ENCODE results near the gene MRLN.
"Not testable (repeated sequence)": the region's sequence is repeated elsewhere in the genome, so short reads cannot be mapped to it uniquely, and the experiment has no call there.

Gene MRLN

DNA sequence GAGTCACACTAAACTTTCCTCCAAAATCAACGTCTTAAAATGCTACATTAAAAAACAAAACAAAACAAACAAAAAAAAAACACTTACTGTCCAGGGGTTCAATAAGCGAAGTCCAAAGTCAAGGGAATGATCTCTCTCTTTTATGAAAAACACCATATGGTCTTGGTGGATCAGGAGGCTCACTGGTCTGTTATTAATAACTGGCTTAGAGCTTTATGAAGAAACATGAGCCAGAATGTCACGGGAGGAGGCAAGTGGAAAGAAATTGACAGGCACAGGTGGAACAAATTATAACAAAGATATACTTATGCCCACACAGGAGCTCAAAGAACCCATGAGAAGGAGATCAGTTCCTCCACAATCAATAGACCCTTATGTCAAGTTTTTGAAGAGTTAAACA, at the start of gene MRLN:
Gene MRLN (minus strand): TSS at position 189 of the 400 bp plus-strand sequence.
- no peak for DNase-seq

DNA sequence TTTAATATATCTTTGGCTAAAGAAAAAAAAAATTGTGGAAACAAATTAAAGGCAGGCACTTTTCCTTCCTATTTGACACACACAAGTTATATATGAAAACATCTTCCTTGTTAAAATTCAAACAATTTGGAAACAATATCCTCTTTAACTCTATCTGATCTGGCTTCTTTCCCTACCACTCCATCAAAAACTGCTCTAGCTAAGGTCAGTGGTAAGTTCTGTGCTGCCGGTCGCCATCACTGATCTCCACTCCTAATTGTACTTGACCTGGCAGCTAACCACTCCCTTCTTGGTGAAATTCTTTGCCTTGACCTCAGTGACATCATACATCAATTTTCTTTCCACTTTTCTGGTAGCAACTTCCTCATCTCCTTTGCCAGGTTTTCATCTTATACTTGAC, 47.9 kb upstream of the MRLN start:
- DNase-seq, result no peak

DNA sequence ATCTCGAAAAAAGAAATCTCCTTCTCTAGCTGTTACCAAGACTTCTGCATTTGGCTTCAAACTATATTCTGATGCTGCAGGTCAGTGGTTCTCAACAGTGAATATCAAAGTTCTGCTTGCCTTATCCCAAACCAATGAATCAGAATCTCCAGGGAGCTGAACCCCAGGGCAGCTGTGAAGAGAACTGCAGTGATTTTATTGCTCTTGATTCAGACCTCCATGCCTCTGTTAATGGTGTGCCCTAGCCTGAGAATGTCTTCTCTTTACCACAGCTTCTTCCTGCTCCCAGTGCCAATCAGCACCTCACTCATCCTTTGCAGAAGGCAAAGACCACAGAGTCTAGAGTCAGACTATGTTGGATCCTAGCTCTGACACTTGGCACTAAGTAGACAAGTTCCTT, 46.2 kb upstream of the MRLN start:
- no peak for DNase-seq

DNA sequence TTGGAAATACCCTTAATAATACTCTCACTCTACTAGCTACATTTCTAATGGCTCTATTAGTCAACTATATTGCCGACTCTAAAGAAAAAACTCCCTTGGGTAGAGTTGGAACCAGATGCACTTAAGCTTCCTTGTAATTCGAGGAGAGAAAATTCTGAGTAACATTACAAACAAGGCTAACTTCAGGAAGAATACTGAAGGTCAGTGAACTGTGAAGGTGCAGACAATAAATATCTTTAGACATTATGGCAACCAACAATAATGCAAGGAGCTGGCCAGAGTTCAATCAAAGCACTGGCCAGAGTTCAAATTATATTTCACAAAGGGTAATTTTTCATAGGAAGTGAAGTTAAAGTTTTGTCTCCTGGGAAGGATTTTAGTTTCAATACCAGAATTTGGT, 40.7 kb upstream of the MRLN start:
- no peak for DNase-seq

DNA sequence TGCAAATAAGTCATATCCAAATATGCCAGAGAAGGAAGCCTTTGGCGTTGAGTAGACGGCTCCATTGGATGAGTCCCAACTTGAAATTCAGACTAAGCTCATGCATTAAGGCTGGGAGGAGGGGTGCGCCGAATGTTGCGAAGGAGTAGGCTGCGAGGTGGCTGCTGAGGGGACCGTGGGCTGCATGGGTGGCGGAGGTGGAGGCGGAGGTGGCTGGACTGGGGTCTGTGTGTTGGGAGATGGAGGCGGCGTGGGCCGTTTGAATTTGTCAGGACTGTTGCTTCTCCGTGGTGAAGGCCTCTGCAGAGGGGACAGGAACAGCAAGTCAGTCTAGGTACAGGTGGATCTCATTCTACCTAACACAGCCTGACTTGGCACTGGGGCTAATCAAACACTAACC, 39.6 kb upstream of the MRLN start:
- DNase-seq, result no peak

DNA sequence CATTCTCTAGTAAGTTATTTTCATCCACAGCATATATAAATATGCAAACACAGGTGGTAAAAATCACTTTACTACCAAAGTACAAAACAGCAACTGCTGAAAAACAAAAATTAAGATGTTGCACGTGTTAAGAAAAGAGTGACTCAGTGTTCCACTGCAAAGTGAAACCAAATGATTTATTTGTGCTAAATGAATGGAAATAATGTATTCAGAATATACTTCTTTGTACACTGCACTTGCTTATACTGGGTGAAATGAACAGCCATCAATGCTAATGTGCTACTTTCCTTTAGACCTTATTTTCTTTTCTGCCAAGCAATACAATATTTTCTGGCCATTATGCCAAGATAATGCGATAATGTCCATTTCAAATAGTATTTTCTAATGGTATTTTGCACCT, 38.3 kb upstream of the MRLN start:
- DNase-seq, result no peak

GRCh38 chr10:59790080-59790479, 36.8 kb upstream of the MRLN start:
- not testable (repeated sequence) for DNase-seq

- DNase-seq, result not testable (repeated sequence)
Observed at GRCh38 chr10:59788914-59789313, 35.7 kb upstream of the MRLN start.

GRCh38 chr10:59787032-59787431, 33.8 kb upstream of the MRLN start:
- DNase-seq, result not testable (repeated sequence)

- DNase-seq, result not testable (repeated sequence)
Observed at GRCh38 chr10:59785476-59785875, 32.2 kb upstream of the MRLN start.

DNA sequence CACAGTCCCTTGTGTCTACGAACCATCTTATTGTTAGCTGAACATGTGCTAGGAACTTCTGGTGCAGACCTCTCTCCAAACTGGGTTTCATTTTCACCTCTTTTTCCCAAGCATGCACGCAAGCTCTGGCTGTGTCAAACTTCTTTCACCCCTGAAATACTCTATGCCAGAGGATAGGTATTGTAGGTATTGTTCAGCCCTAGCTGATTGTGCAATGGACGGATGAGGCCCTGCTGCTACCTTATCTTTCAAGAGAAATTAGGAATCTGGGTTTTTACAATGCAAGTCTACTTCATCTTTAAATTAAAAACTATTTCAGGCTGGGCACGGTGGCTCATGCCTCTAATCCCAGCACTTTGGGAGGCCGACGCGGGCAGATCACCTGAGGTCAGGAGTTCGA, 28.3 kb upstream of the MRLN start:
- no peak for DNase-seq

- no peak for DNase-seq
Observed at GRCh38 chr10:59779756-59780533, 26.7 kb upstream of the MRLN start.

- DNase-seq, result no peak
Observed at GRCh38 chr10:59774451-59774850, 21.2 kb upstream of the MRLN start.

GRCh38 chr10:59773088-59773487, 19.8 kb upstream of the MRLN start:
- DNase-seq, result no peak

DNA sequence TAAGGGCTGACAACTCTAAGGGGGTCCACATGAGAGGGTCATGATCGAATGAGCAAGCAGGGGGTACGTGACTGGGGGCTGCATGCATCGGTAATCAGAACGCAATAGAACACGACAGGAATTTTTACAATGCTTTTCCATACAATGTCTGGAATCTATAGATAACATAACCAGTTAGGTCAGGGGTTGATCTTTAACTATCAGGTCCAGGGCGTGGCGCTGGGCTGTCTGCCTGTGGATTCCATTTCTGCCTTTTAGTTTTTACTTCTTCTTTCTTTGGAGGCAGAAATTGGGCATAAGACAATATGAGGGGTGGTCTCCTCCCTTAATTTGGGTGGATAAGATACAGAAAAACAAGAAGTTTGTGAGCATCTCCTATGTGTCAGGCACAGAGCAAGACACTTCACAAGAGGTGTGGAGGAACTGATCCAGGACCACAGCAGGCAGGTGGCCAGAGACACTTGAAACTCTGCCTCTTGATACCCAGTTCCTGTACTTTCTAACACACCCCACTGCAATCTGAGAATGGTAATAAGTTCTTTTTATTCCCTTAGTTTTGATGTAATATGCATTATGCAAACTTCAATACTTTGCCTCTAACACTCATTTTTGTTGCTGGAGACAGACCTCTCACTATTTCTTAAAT, 18.0 kb upstream of the MRLN start:
- no peak for DNase-seq

DNA sequence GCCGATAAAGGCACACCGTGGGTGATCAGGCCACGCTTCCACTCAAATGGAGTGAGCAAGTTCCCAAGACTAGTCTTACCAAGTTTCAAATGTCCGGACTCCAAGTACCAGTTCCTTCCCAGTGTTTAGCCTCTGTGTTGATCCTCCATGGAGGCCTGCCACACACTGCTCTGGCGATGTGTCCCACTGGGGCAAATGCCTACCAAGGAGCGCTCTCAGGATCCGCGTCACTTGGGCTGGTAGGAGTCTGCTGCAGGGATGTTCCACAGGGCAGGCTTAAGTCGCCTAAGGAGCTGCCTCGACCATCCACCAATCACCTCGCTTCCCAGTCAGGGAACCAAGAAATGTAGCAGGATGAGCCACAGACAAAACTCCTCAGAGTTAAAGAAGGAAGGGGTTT, 17.4 kb upstream of the MRLN start:
- no peak for DNase-seq

GRCh38 chr10:59762505-59762904, 9.2 kb upstream of the MRLN start:
- no peak for DNase-seq

DNA sequence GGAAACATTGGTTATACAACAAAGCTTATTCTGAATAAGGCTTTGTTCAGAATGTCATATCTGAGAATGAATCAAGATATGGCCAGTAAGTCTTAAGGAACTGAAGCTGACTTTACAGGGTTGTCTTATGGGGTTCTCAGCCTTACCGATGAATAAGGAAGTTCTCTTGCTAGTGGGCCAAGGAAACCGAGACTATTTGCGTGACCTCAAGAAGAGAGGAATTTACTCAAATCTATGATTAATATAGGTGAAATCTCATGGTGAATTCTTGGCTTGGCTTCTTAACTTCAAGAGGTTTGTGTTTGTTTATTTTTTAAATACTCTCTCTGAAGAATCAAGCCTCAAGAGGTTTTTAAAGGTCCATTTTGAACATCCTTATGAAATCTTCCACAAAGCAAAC, 4.7 kb upstream of the MRLN start:
- DNase-seq, result no peak

- no peak for DNase-seq
Observed at GRCh38 chr10:59754951-59755350, 1.7 kb upstream of the MRLN start.

- no peak for DNase-seq
Observed at GRCh38 chr10:59752278-59752940, 846 bp downstream of the MRLN start.

DNA sequence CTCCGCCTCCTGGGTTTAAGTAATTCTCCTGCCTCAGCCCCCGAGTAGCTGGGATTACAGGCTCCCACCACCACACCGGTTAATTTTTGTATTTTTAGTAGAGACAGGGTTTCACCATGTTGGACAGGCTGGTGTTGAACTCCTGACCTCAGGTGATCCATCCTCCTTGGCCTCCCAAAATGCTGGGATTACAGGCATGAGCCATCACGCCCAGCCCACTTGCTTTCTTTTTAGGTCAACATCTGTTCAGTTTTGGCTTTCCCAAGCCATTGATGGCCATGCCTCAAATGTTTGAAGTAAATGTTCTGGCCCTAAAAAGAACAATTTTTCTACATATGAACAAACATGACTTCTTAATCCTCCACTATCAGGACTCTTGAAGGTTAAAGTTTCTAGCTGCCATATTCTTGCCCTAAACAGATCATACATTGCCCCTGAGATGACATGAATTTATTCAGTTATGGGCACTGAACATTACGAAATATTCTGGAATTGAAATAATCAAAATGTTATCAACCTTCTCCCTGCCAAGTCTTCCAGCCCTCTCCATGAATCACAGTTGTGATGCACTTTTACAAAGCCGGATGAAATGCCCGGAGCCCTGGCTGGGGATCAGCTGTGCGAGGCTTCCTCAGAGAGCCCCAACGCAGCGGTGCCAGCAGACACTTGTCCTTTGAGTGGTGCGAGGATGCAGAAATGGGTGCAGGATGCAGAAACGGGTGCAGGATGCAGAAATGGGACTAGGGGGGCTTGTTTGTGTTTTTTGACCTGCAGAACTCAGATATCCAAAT, 2.9 kb downstream of the MRLN start:
- no peak for DNase-seq

DNA sequence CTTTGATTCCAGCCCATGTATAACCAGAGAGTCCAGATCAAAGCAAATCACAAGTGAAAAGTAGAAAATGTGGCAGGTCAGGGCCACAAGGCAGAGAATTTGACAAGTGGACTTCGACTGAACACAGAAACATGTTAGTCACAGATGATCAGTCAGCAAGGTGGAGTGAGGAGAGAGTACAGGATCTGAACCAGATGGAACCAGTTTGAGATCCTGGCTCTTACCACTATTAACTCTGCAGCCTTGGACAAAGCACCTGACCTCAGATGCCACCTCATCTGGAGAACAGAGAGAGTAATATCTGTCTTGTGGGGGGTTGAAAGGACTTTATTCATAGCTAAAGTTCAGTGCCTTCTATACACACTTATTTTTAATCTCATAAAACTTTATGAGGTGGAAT, 4.4 kb downstream of the MRLN start:
- no peak for DNase-seq

DNA sequence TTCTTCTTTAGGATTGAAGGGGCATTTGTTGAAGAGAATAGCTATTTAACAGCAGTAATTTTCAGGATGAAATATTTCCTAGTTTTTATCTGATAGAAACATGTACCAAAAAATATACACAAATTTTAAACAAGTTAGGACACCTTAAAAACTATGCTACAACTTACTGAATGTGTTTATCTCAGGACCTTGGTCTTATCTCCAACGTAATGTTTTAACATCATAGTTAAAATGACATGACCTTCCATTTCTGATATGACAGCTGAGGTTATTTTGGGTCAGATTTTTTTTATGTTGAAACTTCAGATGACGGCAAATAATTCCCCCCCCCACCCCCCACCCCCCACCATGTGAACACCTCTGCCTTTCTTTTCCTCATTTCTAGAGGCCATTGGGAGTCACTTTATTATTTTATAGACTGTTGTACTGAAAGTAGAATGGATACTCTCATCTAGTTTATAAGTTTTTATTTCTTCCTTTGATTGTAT, 8.0 kb downstream of the MRLN start:
- DNase-seq, result no peak
